Activated naive CD8-positive, alpha-beta T cell treated with anti-CD3 and anti-CD28 coated beads, Interleukin-2, amount 50 U/mL, for 24 hours (primary cell): Measurements from ENCODE around the gene ZNF263.

ENCODE experiments used
- ATAC-seq: fragments of 150-1000 bp; cut with Tn5 transposase; one replicate; pipeline ENCODE4 v1.10.0; 2021
- DNase-seq: peaks from one replicate; pipeline ENCODE4 v3.0.0; 2021
- H3K27ac Mint-ChIP-seq: one replicate; pipeline ENCODE4 v1.8.0; 2021; ENCODE audit warnings: mild to moderate bottlenecking, mixed read lengths
- H3K27me3 Mint-ChIP-seq: one replicate; pipeline ENCODE4 v1.8.0; 2021; ENCODE audit warnings: mixed read lengths
- H3K36me3 Mint-ChIP-seq: one replicate; pipeline ENCODE4 v1.8.0; 2021; ENCODE audit warnings: low read depth, mixed read lengths
- H3K4me1 Mint-ChIP-seq: one replicate; pipeline ENCODE4 v1.8.0; 2021; ENCODE audit warnings: mixed read lengths
- H3K4me3 Mint-ChIP-seq: one replicate; pipeline ENCODE4 v1.8.0; 2021; ENCODE audit warnings: mild to moderate bottlenecking, moderate library complexity, mixed read lengths
- H3K9me3 Mint-ChIP-seq: one replicate; pipeline ENCODE4 v1.8.0; 2021; ENCODE audit warnings: mixed read lengths

The ZNF263 gene

DNA sequence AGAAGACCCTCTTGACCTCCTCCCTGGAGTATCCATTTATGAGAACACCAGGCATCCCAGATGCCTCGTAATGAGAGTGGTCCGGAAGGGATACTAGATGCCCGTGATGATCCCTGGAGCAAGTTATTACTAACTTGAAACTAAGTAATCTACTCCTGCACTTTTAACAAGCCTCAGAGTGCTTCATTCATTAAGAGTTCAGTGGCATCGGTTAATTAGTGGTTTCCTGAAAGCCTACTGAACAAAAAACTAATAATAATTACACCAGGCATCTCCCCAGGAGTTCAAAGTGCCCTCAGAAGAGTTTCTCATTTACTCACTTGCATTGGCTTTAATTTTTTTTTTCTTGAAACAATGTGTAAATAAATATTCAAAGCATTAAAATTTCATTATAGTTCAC, 44.2 kb downstream of the ZNF263 start:
- Mint-ChIP-seq H3K27ac (no peak overlapping the region), H3K4me1 (no peaks in the 10 kb centered on the region), H3K36me3 (peaks cover 11% of the 10 kb centered on the region), H3K4me3 (no peak overlapping the region), H3K9me3 (peaks cover 33% of the 10 kb centered on the region), H3K27me3 (no peaks in the 10 kb centered on the region)
- no peak for ATAC-seq
- no peak for DNase-seq

DNA sequence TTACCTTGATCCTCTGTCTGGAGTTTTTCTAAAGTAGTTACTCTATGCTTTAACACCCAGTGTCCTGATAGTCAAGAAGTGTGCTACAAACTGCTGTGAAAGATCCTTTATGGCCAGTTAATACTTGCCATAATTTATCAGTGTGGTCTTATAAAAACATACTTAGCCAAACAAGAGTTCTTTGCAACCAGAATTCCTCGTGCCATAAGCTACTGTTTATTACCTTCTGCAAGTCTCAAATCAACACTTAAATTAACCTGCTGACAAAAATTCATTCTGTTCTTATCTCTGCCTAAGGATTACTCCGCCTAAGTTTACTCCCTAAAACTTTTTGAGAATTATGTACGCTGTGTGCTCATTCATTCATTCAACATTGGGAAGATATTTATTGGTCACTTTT, 44.8 kb downstream of the ZNF263 start:
- Mint-ChIP-seq H3K4me1 (no peaks in the 10 kb centered on the region), H3K4me3 (no peak overlapping the region), H3K9me3 (peaks cover 31% of the 10 kb centered on the region), H3K27me3 (no peaks in the 10 kb centered on the region), H3K36me3 (peaks cover 10% of the 10 kb centered on the region), H3K27ac (no peak overlapping the region)
- no peak for DNase-seq
- no peak for ATAC-seq

DNA sequence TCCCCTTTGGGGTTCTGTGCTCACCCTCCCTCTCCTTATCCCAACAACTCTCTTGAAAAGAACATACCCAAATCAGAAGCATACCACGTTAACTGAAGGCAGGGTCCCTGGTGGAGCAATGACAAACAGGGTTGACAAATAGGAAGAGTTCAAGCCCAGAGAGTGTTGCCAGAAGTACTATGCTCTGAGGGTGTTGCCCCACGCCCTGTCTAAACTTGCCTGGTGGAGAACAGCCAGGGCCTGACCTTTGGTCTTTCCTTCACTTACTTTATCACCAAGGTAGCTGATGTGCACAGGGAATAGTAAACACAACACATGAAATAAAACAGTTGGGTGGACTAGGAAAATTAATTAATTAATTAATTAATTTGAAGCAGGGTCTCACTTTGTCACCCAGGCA, 45.4 kb downstream of the ZNF263 start:
- Mint-ChIP-seq H3K4me1 (no peaks in the 10 kb centered on the region), H3K9me3 (peaks cover 30% of the 10 kb centered on the region), H3K4me3 (no peak overlapping the region), H3K36me3 (peaks cover 10% of the 10 kb centered on the region), H3K27me3 (no peaks in the 10 kb centered on the region), H3K27ac (no peak overlapping the region)
- ATAC-seq (no peak), DNase-seq (no peak)
